HepG2 (cell line): ENCODE data around the gene HIGD1A. TPM values are rescaled to one million over a fixed set of nuclear protein-coding genes. Genes with fewer than 3 reads are reported as not detected.

Source experiments
- HMGXB3 ChIP-seq: sonication (generic); formaldehyde crosslinking; IDR thresholded peaks from 2 replicates; pipeline ENCODE4 v1.4.0; 2020; ENCODE audit warnings: missing genetic modification reagents, borderline replicate concordance
- IRF9 ChIP-seq: sonication (generic); formaldehyde crosslinking; IDR thresholded peaks from 2 replicates; pipeline ENCODE4 v1.8.0; 2022; ENCODE audit warnings: missing genetic modification reagents, mild to moderate bottlenecking, borderline replicate concordance
- JUNB ChIP-seq: sonication (generic); formaldehyde crosslinking; IDR thresholded peaks from 2 replicates; pipeline ENCODE4 v1.8.0; 2022; ENCODE audit warnings: missing genetic modification reagents, mild to moderate bottlenecking, borderline replicate concordance
- PBX2 ChIP-seq: IDR thresholded peaks from 2 replicates; pipeline ENCODE4 v1.6.1; 2016; ENCODE audit warnings: control low read depth
- RAD51 ChIP-seq: fragments of 450-650 bp; IDR thresholded peaks from 2 replicates; pipeline ENCODE4 v1.6.1; 2016; ENCODE audit warnings: borderline replicate concordance
- RARA ChIP-seq: IDR thresholded peaks from 2 replicates; pipeline ENCODE4 v1.6.1; 2016; ENCODE audit warnings: missing genetic modification reagents, missing compliant biosample characterization
- SMARCC2 ChIP-seq: fragments of 450-650 bp; IDR thresholded peaks from 2 replicates; pipeline ENCODE4 v1.6.1; 2017; ENCODE audit warnings: antibody characterized with exemption, mild to moderate bottlenecking
- SP1 ChIP-seq, 2 experiments: fragments of 450-650 bp in 1 of 2; sonication (generic) in 1 of 2; formaldehyde crosslinking in 1 of 2; IDR thresholded peaks; 2 replicates each; pipeline versions ENCODE4 v1.4.0 to v1.6.1; 2016 to 2020; ENCODE audit warnings: missing genetic modification reagents in 1 of 2
- SYNCRIP ChIP-seq: fragments of 200-400 bp; formaldehyde crosslinking; IDR thresholded peaks from 2 replicates; pipeline ENCODE4 v1.6.1; 2018; ENCODE audit warnings: mild to moderate bottlenecking, low read depth, low read length; ENCODE audit not compliant: insufficient read depth
- TARDBP ChIP-seq: sonication (generic); formaldehyde crosslinking; IDR thresholded peaks from 2 replicates; pipeline ENCODE4 v1.8.0; 2022; ENCODE audit warnings: mild to moderate bottlenecking, missing genetic modification reagents
- TBX3 ChIP-seq: fragments of 450-650 bp; IDR thresholded peaks from 2 replicates; pipeline ENCODE4 v1.6.1; 2017; ENCODE audit warnings: antibody characterized with exemption, mild to moderate bottlenecking, inconsistent platforms, borderline replicate concordance
- TSC22D2 ChIP-seq: sonication (generic); formaldehyde crosslinking; IDR thresholded peaks from 2 replicates; pipeline ENCODE4 v1.5.1; 2020; ENCODE audit warnings: missing genetic modification reagents, mild to moderate bottlenecking, borderline replicate concordance
- ZBTB7A ChIP-seq: sonication (generic); formaldehyde crosslinking; IDR thresholded peaks from 2 replicates; pipeline ENCODE4 v1.8.0; 2022; ENCODE audit warnings: mild to moderate bottlenecking, missing genetic modification reagents
- ZFP62 ChIP-seq: sonication (generic); formaldehyde crosslinking; IDR thresholded peaks from 2 replicates; pipeline ENCODE4 v1.4.0; 2020; ENCODE audit warnings: missing genetic modification reagents
- ZNF263 ChIP-seq: sonication (generic); formaldehyde crosslinking; IDR thresholded peaks from 2 replicates; pipeline ENCODE4 v1.4.0; 2020; ENCODE audit warnings: missing genetic modification reagents
- ZNF724P ChIP-seq: sonication (generic); formaldehyde crosslinking; IDR thresholded peaks from 2 replicates; pipeline ENCODE4 v1.8.0; 2022; ENCODE audit warnings: missing genetic modification reagents, borderline replicate concordance
- polyA plus RNA-seq, 8 experiments: library from polyadenylated mRNA; depleted of rRNA in 3 of 8; stranded (reverse) in 7 of 8; unstranded in 1 of 8; fragments of >200 nt; fragmentation: Illumina TruSeq in 4 of 8; extraction: Trizol in 4 of 8; gene quantifications; 2 replicates each; pipeline versions ENCODE4 v1.2.1 to v1.2.3, GENCODE V29; 2011 to 2016; ENCODE audit warnings: low read depth in 4 of 8, missing spikeins in 1 of 8, mixed read lengths in 1 of 8; ENCODE audit not compliant: insufficient read depth in 1 of 8
- total RNA-seq, 5 experiments: library from RNA; depleted of rRNA; stranded (reverse); fragments of >200 nt; fragmentation: Illumina TruSeq; extraction: Trizol; gene quantifications; 2 replicates each; pipeline ENCODE4 v1.2.3, GENCODE V29; 2016; ENCODE audit warnings: low read depth in 1 of 5
- TF ChIP-seq, protein P1 (sequence below): sonication (generic); formaldehyde crosslinking; IDR thresholded peaks from 2 replicates; pipeline ENCODE4 v1.4.0; 2020; ENCODE audit warnings: missing genetic modification reagents, borderline replicate concordance
- TF ChIP-seq, protein P2 (sequence below): sonication (generic); IDR thresholded peaks from 2 replicates; pipeline ENCODE4 v1.6.1; 2016; ENCODE audit warnings: low read depth, borderline replicate concordance

Gene HIGD1A
- total and polyA plus RNA-seq, 2 of the 13 experiments (the other 11 are each of a cell fraction or from before 2014, with no cell fraction given) = 222 to 253 TPM

GRCh38 chr3:42804106-42804830 is at the start of gene HIGD1A (continued):
- TF ChIP-seq SP1 (IDR thresholded peaks at IDR 0.05) (no peak), SP1 (CRISPR knock-in tag; IDR thresholded peaks at IDR 0.05) (peak; percentile 28; the same call in 1 of the 2 replicates), TBX3 (no peak), JUNB (CRISPR knock-in tag) (no peak), ZNF263 (CRISPR knock-in tag) (peak; percentile 49), TSC22D2 (CRISPR knock-in tag) (no peak), SYNCRIP (no peak), IRF9 (peak; percentile 56; the same call in 1 of the 2 replicates), RAD51 (no peak), HMGXB3 (0 out of 2 replicates have a peak, but pooled peaks have one; percentile 27), ZNF724P (CRISPR knock-in tag) (0 out of 2 replicates have a peak, but pooled peaks have one; percentile 44), TARDBP (0 out of 2 replicates have a peak, but pooled peaks have one; percentile 86), RARA (CRISPR knock-in tag) (peak; percentile 27; the same call in 1 of the 2 replicates), ZBTB7A (CRISPR knock-in tag) (peak; percentile 63; the same call in 1 of the 2 replicates), PBX2 (CRISPR knock-in tag) (no peak), ZFP62 (CRISPR knock-in tag) (no peak), SMARCC2 (no peak)
- TF ChIP-seq, protein P1, sequence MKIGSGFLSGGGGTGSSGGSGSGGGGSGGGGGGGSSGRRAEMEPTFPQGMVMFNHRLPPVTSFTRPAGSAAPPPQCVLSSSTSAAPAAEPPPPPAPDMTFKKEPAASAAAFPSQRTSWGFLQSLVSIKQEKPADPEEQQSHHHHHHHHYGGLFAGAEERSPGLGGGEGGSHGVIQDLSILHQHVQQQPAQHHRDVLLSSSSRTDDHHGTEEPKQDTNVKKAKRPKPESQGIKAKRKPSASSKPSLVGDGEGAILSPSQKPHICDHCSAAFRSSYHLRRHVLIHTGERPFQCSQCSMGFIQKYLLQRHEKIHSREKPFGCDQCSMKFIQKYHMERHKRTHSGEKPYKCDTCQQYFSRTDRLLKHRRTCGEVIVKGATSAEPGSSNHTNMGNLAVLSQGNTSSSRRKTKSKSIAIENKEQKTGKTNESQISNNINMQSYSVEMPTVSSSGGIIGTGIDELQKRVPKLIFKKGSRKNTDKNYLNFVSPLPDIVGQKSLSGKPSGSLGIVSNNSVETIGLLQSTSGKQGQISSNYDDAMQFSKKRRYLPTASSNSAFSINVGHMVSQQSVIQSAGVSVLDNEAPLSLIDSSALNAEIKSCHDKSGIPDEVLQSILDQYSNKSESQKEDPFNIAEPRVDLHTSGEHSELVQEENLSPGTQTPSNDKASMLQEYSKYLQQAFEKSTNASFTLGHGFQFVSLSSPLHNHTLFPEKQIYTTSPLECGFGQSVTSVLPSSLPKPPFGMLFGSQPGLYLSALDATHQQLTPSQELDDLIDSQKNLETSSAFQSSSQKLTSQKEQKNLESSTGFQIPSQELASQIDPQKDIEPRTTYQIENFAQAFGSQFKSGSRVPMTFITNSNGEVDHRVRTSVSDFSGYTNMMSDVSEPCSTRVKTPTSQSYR (CRISPR knock-in tag) = no peak
- TF ChIP-seq, protein P2, sequence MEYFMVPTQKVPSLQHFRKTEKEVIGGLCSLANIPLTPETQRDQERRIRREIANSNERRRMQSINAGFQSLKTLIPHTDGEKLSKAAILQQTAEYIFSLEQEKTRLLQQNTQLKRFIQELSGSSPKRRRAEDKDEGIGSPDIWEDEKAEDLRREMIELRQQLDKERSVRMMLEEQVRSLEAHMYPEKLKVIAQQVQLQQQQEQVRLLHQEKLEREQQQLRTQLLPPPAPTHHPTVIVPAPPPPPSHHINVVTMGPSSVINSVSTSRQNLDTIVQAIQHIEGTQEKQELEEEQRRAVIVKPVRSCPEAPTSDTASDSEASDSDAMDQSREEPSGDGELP = no peak
